NCI-H2029 treated with DMSO at 0.1 percent for 48 hours (cell line): ENCODE measurements around the gene FCGR3A.
"Not testable (repeated sequence)": the region's sequence is repeated elsewhere in the genome, so short reads cannot be mapped to it uniquely, and the experiment has no call there.

ENCODE experiments used
- DNase-seq: peaks from one replicate; lab custom pipeline; 2025; lab: John Stamatoyannopoulos, UW

FCGR3A gene

DNA sequence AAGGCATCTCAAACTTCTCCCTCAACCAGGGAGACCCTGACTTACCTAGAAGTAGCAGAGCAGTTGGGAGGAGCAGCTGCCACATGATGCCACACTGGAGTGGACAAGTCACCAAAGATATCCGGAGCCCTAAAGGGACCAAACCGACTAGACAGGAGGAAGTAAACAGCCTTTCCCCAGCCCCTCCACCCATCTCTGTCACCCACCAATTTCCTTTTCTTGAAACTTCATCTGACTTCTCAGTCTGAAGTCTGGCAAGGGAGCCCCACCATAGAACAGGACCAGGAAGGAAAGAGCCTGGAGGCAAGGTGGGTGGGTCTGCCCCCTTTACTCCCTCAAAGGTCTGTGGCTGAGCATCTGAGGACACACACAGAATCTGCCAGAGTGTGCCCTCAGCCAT, at the start of gene FCGR3A:
TSS of gene FCGR3A (minus strand) at position 167 of the 400 bp plus-strand sequence. CDS start at position 85, 82 bp downstream.
- DNase-seq: no peak

GRCh38 chr1:161597077-161597476, 47.5 kb upstream of the FCGR3A start:
- not testable (repeated sequence) for DNase-seq

GRCh38 chr1:161595583-161595982, 46.0 kb upstream of the FCGR3A start:
- DNase-seq: not testable (repeated sequence)

DNA sequence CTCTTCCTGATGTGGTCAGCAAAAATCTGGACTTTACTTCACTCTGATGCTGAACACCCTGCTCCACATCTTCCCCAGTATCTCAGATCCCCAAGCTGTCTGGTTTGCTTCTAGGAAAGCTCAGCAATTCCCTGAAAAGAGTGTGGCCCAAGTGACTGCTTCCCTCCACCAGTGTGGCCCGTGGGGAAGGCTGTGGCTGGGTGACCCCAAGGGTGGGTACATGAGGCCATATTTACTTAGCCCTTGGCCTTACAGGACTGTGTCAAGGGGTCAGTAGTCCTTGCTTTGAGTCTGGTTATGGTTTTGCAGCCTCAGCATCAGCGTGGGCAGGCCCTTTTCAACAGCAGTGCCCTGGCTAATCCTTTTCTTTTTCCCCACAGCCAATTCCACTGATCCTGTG, 45.6 kb upstream of the FCGR3A start:
- DNase-seq: not testable (repeated sequence)

DNA sequence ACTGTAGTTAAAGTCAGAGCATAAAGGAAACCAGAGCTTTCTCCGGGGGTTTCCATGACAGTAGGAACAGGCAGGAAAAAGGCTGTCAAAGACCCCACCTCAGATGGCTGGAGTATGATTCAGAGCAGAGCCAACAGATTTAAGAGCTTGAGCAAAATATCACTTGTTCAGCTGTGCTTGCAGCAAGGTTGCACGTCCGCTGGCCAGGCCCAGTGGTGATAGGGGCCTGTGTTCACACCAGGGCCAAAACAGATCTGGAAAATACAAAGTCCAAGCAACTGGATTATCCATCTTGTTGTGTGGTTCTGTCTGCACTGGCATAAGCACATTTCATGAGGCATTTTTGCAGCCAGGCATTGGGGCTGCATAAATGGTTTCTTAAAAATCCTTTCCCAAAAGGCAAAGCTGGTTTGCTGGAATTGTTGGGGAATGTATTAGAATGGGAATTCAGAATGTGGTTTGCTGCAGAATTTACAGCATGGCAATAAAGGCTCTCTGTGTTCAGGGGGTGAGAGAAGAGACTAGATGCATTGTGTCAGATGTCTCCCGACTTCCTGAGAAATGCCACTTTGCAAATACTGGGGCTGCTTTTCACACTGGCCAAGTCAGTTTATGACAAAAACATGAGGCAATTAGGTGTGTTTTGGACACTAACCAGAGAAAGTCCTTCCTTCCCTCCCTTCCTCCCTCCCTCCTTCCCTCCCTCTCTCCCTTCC, 44.8 kb upstream of the FCGR3A start:
- DNase-seq: not testable (repeated sequence)

DNA sequence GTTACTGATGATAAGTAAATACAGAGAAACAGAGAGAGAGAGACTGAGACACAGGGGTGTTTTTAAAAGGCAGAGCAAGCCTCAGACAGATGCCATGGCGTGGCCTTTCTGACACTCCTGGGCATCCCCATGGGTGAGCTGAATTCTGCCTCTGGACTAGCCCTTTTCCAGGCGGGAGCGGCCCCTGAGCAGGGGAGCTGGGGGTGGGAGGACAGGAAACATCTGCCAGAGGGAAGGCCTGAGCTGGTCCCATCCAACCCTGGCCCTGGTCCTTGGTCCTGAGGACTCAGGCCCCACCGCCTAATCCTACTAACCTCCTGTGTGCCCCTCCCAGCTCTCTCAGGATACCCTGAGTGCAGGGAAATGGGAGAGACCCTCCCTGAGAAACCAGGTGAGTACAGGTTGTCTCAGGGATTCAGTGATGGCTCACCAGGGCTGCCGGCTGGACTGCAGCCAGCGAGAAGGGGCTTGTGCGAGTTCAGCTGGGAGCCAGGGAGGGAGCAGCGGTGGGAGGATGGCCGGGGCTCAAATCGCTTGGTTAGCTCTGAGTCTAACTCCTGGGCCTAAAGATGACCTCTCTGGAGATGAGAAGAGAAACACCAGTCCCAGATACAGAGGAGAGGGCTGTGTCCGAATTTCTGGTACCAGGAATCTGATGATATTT, 43.6 kb upstream of the FCGR3A start:
- not testable (repeated sequence) for DNase-seq

GRCh38 chr1:161592586-161592985, 43.0 kb upstream of the FCGR3A start:
- not testable (repeated sequence) for DNase-seq

DNA sequence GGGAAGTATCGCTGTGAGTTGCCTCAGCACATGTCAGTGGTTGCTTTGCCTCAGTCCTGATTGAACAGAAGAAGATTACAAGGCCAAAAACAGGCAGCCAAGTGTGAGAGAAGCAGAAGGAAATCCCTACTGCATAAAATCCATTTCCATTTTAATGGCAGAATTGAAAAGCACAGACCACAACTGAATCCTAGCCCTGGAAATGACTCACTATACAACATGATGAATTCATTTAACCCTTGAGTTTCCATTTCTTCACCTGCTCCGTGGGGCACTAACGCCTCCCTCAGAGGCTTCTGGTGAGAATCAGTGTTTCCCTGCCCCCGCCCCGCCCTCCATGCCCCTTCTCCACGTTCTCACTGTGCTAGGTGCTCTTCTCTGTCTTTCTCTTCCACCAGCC, 40.3 kb upstream of the FCGR3A start:
- DNase-seq: not testable (repeated sequence)

- not testable (repeated sequence) for DNase-seq
Observed at GRCh38 chr1:161589365-161589764, 39.7 kb upstream of the FCGR3A start.

DNA sequence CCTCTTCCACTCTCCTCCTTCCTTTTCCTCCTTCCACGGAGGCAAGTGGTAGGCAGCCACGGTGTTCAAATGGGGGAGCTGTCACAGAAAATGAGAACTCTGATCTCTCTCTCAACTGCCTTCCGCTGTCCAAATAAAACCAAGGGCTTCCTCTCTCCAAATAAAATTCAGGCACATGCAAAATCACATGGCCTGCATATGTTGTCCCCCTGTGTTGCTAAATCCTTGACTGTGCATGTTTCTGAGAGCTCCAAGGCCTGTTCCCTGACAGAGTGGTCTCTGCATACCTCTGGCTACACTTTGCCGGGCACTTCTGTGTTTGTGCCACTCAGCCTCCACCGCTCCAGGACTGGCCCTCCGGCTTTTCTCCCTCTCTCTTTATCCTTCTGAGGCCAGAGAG, 39.0 kb upstream of the FCGR3A start:
- DNase-seq: not testable (repeated sequence)

GRCh38 chr1:161582882-161583281, 33.3 kb upstream of the FCGR3A start:
- not testable (repeated sequence) for DNase-seq

- DNase-seq: not testable (repeated sequence)
Observed at GRCh38 chr1:161580879-161581537, 31.4 kb upstream of the FCGR3A start.

GRCh38 chr1:161579856-161580507, 30.4 kb upstream of the FCGR3A start:
- not testable (repeated sequence) for DNase-seq

GRCh38 chr1:161576676-161577075, 27.1 kb upstream of the FCGR3A start:
- DNase-seq: not testable (repeated sequence)

- not testable (repeated sequence) for DNase-seq
Observed at GRCh38 chr1:161571703-161572102, 22.1 kb upstream of the FCGR3A start.

GRCh38 chr1:161566602-161566960, 17.0 kb upstream of the FCGR3A start:
- DNase-seq: not testable (repeated sequence)

DNA sequence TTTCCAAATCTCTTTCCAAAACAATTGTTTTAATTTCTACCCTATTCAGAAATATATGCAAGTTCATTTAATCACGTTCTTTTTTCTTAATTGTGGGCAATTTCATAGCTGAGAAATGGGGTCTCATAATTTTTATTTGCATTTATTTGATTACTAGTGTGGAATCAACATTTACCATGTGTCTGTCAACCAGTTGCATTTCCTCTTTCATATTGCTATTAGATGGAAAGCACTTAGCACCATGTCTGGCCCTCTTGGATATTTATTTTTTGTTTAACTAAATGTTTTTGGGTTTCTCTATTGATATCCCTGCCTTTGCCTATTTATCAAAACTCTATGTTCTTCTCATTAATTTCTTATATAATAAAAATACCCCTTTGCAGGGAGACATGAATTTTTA, 13.9 kb upstream of the FCGR3A start:
- not testable (repeated sequence) for DNase-seq

GRCh38 chr1:161562441-161562840, 12.8 kb upstream of the FCGR3A start:
- DNase-seq: not testable (repeated sequence)

GRCh38 chr1:161560960-161561715, 11.5 kb upstream of the FCGR3A start:
- DNase-seq: not testable (repeated sequence)

DNA sequence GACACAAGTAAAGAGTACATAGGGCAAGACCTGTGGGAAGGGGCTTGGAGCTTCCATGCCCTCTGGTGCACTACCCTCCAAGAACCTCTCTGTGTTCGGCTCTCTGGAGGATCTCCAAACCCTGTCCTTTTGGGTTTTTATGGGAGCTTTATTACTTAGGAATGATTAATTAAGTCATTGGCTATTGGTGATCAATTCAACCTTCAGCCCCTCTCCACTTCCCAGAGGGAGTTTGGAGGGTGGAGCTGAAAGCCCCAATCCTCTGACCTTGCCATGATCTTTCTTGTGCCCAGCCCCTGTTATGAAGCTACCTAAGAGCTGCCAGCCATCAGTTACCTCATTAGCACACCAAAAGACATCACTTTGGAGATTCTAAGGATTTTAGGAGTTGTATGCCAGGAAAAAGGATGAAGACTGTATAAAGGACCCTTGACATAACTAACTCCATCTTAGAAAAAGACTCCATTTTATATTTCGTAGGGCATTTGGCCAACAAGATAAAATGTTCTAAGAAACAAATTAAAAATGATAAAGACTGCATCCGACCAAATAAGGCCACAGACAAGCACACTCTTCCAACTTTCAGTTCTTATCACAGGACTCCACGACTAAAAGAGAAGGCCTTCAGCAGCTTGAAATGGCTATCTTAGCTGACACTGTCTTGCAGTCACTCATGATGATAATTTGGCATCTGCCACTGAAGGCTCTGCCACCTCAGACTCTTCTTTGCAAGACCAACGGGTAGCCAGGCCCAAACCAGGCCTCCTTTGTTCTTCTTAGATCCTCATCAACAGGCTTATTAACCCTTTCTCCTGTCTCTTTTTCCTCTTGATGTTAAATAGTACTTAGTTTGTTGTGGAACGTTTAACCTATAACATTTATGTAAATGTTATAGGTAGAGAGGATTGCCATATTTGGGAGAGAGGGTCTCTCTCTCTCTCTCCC, 8.2 kb upstream of the FCGR3A start:
- DNase-seq: not testable (repeated sequence)
